GM19023 (cell line): ENCODE results near the gene PDILT.
A peak's percentile ranks its signal among the peaks of the same experiment; 100 is the strongest.

Source experiments
- ATAC-seq: cut with Tn5 transposase; IDR thresholded peaks from one replicate; pipeline ENCODE4 v1.9.1; 2021; ENCODE audit warnings: mild to moderate bottlenecking, moderate library complexity; ENCODE audit not compliant: unreplicated experiment

PDILT gene

GRCh38 chr16:20402651-20403050 is 1.9 kb downstream of the PDILT start:
- no peak for ATAC-seq

DNA sequence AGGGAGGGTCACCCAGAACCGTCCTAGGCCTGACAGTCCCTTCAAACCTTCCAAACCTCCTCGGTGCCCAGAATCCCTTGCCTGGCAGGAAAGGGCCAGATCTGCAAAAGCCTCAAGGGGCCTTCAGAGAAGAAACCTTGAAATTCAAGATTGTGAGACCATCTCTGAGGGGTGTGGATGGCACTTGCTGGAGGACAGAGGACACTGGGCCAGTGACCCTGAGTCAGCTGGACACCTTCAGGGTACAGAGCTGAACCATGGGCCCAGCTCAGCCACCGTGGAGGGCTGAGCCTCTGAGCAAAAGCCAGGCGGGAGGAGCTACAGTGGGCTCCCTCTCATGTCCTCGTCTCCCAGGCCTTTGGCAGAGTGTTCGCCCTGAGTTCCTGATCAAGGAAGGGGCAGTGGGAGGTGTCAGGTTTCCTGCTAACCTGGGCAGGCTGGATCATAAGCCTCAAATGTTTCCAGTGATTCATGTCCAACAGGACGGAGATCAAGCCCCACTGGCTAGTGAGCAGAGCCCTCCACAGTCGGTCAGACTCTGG is 3.0 kb downstream of the PDILT start:
- no peak for ATAC-seq

DNA sequence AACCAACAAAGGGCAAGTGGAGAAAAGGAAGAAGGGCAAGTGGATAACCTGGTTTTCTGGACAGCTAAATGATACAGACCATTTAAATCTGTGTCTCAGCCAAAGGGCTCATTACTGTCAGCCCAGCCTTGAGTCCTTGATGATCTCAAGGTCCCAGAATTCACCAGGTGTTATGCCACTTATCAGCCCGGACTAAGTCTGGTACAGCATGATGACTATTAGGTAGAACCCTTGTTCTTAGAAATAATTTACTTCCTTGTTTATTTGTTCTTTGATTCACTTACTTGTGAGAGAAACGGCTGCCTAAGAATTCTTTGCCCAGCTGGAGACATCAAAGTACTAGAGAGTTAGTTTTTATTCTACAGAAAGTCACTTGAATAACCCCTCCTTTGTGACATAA is 3.5 kb downstream of the PDILT start:
- no peak for ATAC-seq

GRCh38 chr16:20399185-20399584 is 5.4 kb downstream of the PDILT start:
- ATAC-seq, result no peak

GRCh38 chr16:20398603-20399002 is 5.9 kb downstream of the PDILT start:
- no peak for ATAC-seq

GRCh38 chr16:20397468-20398074 is 7.0 kb downstream of the PDILT start:
- ATAC-seq, result no peak

DNA sequence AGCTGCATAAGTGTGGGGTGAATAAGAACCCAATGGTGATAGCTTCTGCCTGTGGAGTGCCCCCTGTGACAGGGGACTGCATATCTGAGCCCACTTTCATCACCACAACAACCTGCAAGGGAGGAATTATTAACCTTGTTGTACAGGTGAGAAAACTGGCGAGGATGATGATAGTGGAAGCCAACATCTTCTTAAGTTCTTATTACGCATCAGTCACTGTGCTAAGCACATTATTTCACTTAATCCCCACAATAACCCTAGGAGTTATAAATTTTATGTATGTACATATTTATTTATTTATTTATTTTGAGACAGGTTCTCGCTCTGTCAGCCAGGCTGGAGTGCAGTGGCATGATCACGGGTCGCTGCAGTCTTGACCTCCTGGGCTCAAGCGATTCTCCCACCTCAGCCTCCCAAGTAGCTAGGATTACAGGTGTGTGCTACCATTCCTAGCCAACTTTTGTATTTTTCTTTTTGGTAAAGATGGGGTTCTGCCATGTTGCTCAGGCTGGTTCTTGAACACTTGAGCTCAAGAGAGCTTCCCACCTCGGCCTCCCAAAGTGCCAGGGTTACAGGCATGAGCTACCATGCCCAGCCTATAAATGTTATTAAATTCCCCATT is 7.6 kb downstream of the PDILT start:
- ATAC-seq, result no peak

DNA sequence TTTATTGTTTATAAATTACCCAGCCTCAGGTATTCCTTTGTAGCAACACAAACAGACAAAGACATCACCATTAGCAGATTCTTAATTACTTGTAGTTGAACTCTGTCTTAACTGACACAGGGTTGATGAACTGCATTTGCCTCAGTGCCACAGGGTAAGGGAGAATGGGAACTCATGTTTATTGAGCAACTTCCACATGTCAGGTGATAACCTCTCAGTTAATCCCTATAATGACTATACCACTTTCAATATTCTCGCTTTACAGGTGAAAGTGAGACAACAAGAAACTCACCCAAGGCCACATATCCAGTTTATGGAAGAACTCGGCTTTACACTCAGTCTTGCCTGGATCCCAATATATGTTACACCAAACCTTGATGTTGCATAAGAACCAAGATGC is 8.6 kb downstream of the PDILT start:
- no peak for ATAC-seq

DNA sequence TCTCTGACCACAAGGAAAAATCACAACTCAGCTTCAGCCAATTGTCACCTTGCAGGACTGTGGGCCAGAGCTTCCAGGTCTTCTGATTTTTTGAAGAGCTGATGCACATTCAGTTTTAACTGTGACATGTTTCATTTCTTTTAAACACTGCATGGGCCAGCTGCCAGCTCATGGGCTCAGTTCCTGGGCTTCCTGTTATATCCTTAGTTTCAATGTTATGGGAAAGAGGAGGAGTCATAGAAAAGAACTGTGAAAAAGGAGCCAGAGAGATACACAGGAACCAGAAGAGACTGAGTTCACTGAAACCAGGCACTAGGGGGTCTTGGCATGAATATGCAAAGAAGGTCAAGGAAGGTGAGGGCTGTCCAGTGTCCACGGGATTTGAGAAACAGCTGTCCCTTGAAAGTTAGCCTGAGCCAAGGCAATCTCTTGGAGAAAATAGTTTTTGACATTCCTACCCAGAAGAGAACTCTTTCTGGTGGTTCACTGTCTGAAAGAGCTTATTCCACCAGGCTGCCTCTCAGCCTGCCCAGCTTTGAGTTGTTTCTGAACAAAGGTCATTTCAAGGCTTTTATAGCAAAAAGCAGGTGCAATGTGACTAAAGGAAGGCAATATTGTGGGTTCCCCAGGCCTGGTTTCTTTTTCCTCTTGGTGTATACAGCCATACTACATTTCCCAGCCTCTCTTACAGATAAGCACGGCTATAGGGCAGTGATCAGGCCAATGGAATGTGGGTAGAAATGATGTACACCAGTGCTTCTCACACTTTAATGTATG is 10.5 kb downstream of the PDILT start:
- no peak for ATAC-seq

DNA sequence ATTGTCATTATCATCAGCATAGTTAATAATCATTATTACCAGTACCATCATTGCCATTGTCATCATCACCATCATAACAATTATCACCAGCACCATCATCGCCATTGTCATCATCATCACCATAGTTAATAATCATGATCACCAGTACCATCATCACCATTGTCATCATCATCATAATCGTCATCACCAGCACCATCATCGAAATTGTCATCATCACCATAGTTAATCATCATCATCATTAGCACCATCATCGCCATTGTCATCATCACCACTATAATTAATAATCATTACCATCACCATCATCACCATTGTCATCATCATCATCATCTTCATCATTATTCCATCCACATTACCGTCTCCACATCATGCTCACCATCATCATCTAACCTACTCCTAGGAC is 13.5 kb downstream of the PDILT start:
- ATAC-seq, result no peak

DNA sequence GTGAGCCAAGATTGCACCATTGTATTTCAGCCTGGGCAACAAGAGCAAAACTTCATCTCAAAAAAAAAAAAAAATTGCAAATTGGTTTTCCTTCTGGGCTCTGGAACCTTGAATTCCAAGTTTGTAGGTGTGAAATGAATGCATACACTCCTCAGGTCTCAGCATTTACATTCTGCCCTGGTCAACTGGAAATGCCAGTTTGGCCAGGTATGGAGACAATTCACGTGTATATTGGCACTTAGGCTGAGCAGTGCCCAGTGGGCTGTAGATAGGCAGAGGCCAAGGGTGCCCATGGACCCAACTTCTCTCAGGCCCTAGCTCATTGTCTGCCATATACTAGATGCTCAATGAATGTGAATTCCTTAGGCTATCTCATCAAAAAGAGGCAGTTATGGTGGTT is 15.7 kb downstream of the PDILT start:
- no peak for ATAC-seq

DNA sequence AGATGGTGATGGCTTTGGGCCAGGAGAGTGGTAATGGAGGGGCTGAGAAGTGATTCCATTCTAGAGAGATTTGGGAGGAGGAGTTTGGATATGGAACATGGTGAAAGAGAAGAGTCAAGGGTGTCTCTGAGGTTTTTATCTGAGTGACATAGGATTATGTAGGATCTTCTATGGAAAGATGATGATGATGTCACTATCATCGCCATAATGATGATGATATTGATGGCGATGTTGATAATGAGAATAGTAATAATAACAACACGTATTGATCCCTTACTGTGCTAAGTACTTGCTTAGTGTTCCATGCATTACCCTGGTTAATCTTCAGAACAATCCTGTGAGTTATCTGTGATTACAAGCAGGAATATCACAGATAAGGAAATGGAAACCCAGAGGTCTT is 16.6 kb downstream of the PDILT start:
- no peak for ATAC-seq

GRCh38 chr16:20385844-20386832 is 18.4 kb downstream of the PDILT start:
- no peak for ATAC-seq

DNA sequence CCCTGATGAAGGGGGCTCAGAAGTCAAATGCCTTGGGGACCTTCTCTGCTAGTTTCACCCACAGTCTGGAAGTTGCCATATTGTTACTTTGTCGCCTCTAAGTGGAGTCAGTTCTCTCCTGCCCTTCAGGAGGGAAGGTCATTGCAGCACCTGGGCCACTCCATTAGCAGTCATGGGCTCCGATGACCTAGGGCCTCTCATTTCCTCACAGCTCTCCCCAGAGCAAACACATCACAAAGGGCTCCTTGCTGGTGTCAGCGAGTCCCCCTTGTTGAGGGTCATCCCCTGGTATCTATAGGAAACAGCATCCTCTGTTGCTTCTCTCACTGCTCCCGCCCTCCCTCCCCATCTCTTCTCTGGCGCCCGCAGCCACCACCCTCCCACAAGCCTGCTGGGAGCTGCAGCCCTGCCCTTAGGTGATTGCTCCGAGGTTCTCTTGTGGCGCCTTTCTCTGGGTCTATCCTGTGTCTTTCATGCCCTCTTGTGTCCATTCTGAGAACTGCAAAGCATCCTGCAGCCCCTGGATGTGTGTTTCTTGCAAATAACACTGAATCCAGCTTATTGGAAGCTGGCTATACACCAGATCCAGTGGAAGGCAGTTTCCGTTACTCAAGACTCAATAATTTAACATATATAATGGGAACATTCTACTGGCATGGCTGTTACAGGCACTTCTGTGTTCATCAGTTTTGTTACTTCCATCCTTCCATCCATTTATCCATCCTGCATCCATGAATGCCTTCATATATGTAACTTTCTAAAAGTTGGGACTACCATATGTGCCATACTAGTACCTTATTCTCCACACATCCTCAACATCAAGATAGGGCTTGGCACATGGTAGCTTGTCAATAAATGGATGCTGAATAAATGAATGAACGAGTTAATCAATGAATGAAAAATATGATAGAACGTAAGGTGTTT is 21.2 kb downstream of the PDILT start:
- ATAC-seq, result peak; percentile 60

GRCh38 chr16:20382202-20382948 is 22.2 kb downstream of the PDILT start:
- no peak for ATAC-seq

DNA sequence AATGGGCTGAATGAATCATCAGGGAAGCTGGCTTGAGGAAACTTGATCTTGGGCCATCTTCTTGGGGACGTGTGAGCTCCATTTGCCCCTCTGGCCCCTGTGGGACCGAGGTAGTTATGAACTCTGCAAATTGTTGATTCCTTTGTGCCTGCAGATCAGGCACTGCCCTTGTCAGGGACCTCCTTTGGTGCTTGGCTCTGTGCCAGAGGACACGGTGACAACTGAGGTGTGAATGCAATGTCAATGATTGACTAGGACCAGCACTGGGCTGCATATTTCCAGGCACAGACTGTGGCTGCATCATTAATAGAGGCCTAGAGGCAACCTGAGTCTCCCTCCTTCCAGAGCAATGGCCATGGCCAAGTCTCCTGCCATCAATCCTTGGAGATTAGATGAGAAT is 23.8 kb downstream of the PDILT start:
- no peak for ATAC-seq

DNA sequence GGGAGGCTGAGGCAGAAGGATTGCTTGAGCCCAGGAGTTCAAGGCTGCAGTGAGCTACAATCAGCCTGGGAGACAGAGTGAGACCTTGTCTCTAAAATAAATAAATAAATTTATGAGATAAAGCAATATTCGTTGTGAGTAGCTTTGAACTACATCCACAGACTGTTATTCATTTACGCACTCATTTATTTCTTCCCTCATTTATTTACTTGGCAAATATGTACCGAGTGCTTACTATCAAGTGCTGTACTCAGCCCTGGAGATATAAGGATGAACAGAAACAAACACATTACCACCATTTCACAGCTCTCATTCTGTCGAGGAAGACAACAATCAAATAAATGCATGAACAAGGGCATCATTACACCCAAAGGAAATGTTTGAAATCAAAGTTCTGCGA is 27.4 kb downstream of the PDILT start:
- no peak for ATAC-seq

GRCh38 chr16:20372701-20373100 is 31.8 kb downstream of the PDILT start:
- no peak for ATAC-seq

DNA sequence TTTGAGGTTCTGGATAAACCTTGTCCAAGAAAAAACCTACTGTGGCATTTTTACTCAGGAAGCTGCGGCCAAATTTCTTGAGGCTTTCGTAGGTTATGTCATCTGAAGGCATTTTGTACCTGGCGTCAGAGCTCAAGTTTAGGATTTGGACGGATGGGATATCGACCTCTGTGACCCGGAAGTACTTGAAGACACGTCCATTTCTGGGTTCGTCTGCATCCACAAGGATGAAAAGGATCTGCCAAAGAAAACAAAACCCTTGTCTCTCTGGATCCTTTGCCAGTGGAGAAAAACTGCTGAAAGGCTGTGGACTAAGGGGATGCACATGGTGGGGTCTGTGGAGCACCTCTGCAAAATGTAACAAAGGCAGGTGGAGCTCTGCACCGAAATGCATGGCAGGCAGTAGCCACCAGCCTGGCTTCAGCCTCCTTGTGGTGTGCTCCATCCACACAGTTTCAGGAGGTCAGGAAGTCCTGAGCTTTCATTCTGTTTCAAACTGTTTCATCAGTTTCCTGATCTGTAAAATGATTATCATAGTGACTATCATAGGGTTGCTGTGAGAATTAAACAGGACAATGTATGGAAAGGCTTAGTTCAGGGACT is 35.0 kb downstream of the PDILT start:
- ATAC-seq, result no peak
